Ectodermal cell (in vitro differentiated cells): Measurements from ENCODE around the gene IST1.

Experiments
- H3K27ac ChIP-seq: 2 replicates; pipeline ENCODE4 v1.7.0; 2013; ENCODE audit warnings: mild to moderate bottlenecking, low read depth, low read length; ENCODE audit not compliant: insufficient read depth, poor library complexity, severe bottlenecking
- H3K27me3 ChIP-seq: 2 replicates; pipeline ENCODE4 v1.7.0; 2013; ENCODE audit warnings: mild to moderate bottlenecking, low read length; ENCODE audit not compliant: insufficient read depth, control insufficient read depth, poor library complexity, severe bottlenecking
- H3K36me3 ChIP-seq: one replicate; pipeline ENCODE4 v1.7.0; 2013; ENCODE audit warnings: low read length; ENCODE audit not compliant: control insufficient read depth, insufficient read depth
- H3K4me1 ChIP-seq: one replicate; pipeline ENCODE4 v1.7.0; 2013; ENCODE audit warnings: low read length; ENCODE audit not compliant: control insufficient read depth, insufficient read depth
- H3K4me3 ChIP-seq: 2 replicates; pipeline ENCODE4 v1.7.0; 2013; ENCODE audit warnings: low read depth, low read length, control low read depth; ENCODE audit not compliant: insufficient read depth
- H3K9me3 ChIP-seq: 2 replicates; pipeline ENCODE4 v1.7.0; 2013; ENCODE audit warnings: mild to moderate bottlenecking, low read length, moderate library complexity; ENCODE audit not compliant: control insufficient read depth
- WGBS, 2 experiments: methylation state at CpG; one replicate each; pipeline ENCODE4 v1.1.7; 2013; ENCODE audit warnings: missing lambda C conversion rate in 2 of 2; 5-methylcytosine and 5-hydroxymethylcytosine counted together

Gene IST1

GRCh38 chr16:71956486-71956885 is 61.2 kb downstream of the IST1 start:
- Histone ChIP-seq H3K27me3 (peaks cover 4% of the 10 kb centered on the region), H3K36me3 (no peaks in the 10 kb centered on the region), H3K9me3 (no peaks in the 10 kb centered on the region), H3K4me3 (no peak overlapping the region), H3K27ac (no peak overlapping the region), H3K4me1 (no peaks in the 10 kb centered on the region)
- WGBS, 2 experiments, result 97 to 99% methylated on average over 2 of the region's 3 CpGs

- no peaks in the 10 kb centered on the region for H3K27me3 ChIP-seq
- 68 to 69% methylated on average over 14 of the region's 14 CpGs for WGBS, 2 experiments
- no peak overlapping the region for H3K4me3 ChIP-seq
- no peaks in the 10 kb centered on the region for H3K36me3 ChIP-seq
- H3K9me3 ChIP-seq, result no peaks in the 10 kb centered on the region
- no peak overlapping the region for H3K27ac ChIP-seq
- H3K4me1 ChIP-seq, result no peaks in the 10 kb centered on the region
Measured at GRCh38 chr16:71961066-71962039, 66.0 kb downstream of the IST1 start.

GRCh38 chr16:71963125-71963875 is 68.0 kb downstream of the IST1 start:
- WGBS, 2 experiments, result 85 to 88% methylated on average over 9 of the region's 9 CpGs
- no peaks in the 10 kb centered on the region for H3K4me1 ChIP-seq
- H3K27ac ChIP-seq, result no peak overlapping the region
- no peaks in the 10 kb centered on the region for H3K36me3 ChIP-seq
- H3K27me3 ChIP-seq, result no peaks in the 10 kb centered on the region
- no peaks in the 10 kb centered on the region for H3K9me3 ChIP-seq
- no peak overlapping the region for H3K4me3 ChIP-seq

GRCh38 chr16:71965223-71965622 is 69.9 kb downstream of the IST1 start:
- H3K36me3 ChIP-seq, result no peaks in the 10 kb centered on the region
- no peaks in the 10 kb centered on the region for H3K27me3 ChIP-seq
- no peaks in the 10 kb centered on the region for H3K4me1 ChIP-seq
- no peaks in the 10 kb centered on the region for H3K9me3 ChIP-seq
- WGBS, 2 experiments, result 93 to 96% methylated on average over 3 to 4 of the region's 4 CpGs
- H3K4me3 ChIP-seq, result no peak overlapping the region
- H3K27ac ChIP-seq, result no peak overlapping the region

- no peak overlapping the region for H3K27ac ChIP-seq
- no peaks in the 10 kb centered on the region for H3K36me3 ChIP-seq
- H3K9me3 ChIP-seq, result no peaks in the 10 kb centered on the region
- 72 to 85% methylated on average over 4 of the region's 4 CpGs for WGBS, 2 experiments
- no peaks in the 10 kb centered on the region for H3K27me3 ChIP-seq
- no peak overlapping the region for H3K4me3 ChIP-seq
- no peaks in the 10 kb centered on the region for H3K4me1 ChIP-seq
Measured at GRCh38 chr16:71966932-71967331, 71.6 kb downstream of the IST1 start.

- Histone ChIP-seq H3K27ac (no peak overlapping the region), H3K27me3 (no peaks in the 10 kb centered on the region), H3K9me3 (no peaks in the 10 kb centered on the region)
Measured at GRCh38 chr16:71969353-71969752, 74.0 kb downstream of the IST1 start.

GRCh38 chr16:71971571-71971970 is 76.2 kb downstream of the IST1 start:
- Histone ChIP-seq H3K4me1 (no peaks in the 10 kb centered on the region), H3K27me3 (no peaks in the 10 kb centered on the region), H3K27ac (no peak overlapping the region), H3K9me3 (no peaks in the 10 kb centered on the region), H3K36me3 (no peaks in the 10 kb centered on the region), H3K4me3 (no peak overlapping the region)
- 93 to 97% methylated on average over 4 of the region's 4 CpGs for WGBS, 2 experiments

More at GRCh38 chr16:71969353-71969752, 74.0 kb downstream of the IST1 start:
- no peaks in the 10 kb centered on the region for H3K36me3 ChIP-seq
- WGBS, 2 experiments, result 80 to 87% methylated on average over 2 of the region's 2 CpGs
- H3K4me1 ChIP-seq, result no peaks in the 10 kb centered on the region
- H3K4me3 ChIP-seq, result no peak overlapping the region

GRCh38 chr16:71972356-71972755 is 77.0 kb downstream of the IST1 start:
- Histone ChIP-seq H3K27me3 (no peaks in the 10 kb centered on the region), H3K27ac (no peak overlapping the region), H3K9me3 (no peaks in the 10 kb centered on the region), H3K36me3 (no peaks in the 10 kb centered on the region), H3K4me3 (no peak overlapping the region), H3K4me1 (no peaks in the 10 kb centered on the region)
- WGBS, 2 experiments, result 89 to 91% methylated on average over 3 of the region's 3 CpGs

- Histone ChIP-seq H3K4me1 (no peaks in the 10 kb centered on the region), H3K9me3 (no peaks in the 10 kb centered on the region), H3K27ac (no peak overlapping the region), H3K36me3 (no peaks in the 10 kb centered on the region), H3K27me3 (no peaks in the 10 kb centered on the region), H3K4me3 (no peak overlapping the region)
- 92 to 93% methylated on average over 9 of the region's 9 CpGs for WGBS, 2 experiments
Measured at GRCh38 chr16:71973001-71973400, 77.7 kb downstream of the IST1 start.
